ENCODE measurements around the gene KRTAP5-10.
"Not testable (repeated sequence)": the region's sequence is repeated elsewhere in the genome, so short reads cannot be mapped to it uniquely, and the experiment has no call there.

Gene KRTAP5-10

GRCh38 chr11:71588822-71589545 is 23.6 kb downstream of the KRTAP5-10 start:
- H3K4me2 ChIP-seq (ENCODE audit: low read length, poor library complexity, severe bottlenecking); H3K36me3 ChIP-seq (ENCODE audit: control insufficient read depth in 1 of 2, insufficient read depth in 2 of 2, low read depth in 1 of 2, low read length in 2 of 2): not testable (repeated sequence)
- 70% methylated on average over 9 of the region's 11 CpGs for WGBS

GRCh38 chr11:71589546-71589920 is 24.2 kb downstream of the KRTAP5-10 start:
- DNase-seq; H3K36me3 ChIP-seq (ENCODE audit: control insufficient read depth in 1 of 2, insufficient read depth in 2 of 2, low read depth in 1 of 2, low read length in 2 of 2); H3K4me2 ChIP-seq (ENCODE audit: low read length, poor library complexity, severe bottlenecking); H3K27me3 ChIP-seq (ENCODE audit: control insufficient read depth in 1 of 2, insufficient read depth in 1 of 2, low read length in 2 of 2); H3K27ac ChIP-seq (ENCODE audit: low read length, poor library complexity, severe bottlenecking); H3K4ac ChIP-seq (ENCODE audit: low read depth in 1 of 2, low read length in 2 of 2); H4K91ac ChIP-seq (ENCODE audit: low read length); H3K4me1 ChIP-seq (ENCODE audit: control insufficient read depth, insufficient read depth, low read depth, low read length); H3K14ac ChIP-seq (ENCODE audit: low read length in 2 of 2); H3K18ac ChIP-seq (ENCODE audit: low read depth in 1 of 2, low read length in 2 of 2); H2BK120ac ChIP-seq (ENCODE audit: low read depth, low read length); H2BK12ac ChIP-seq (ENCODE audit: low read length in 2 of 2); H3K23ac ChIP-seq (ENCODE audit: low read length in 2 of 2); H3K9ac ChIP-seq (ENCODE audit: low read length); H3K9me3 ChIP-seq (ENCODE audit: control insufficient read depth, low read length); H3K79me1 ChIP-seq (replicated peaks; ENCODE audit: low read length, poor library complexity, severe bottlenecking); H2BK15ac ChIP-seq (ENCODE audit: low read depth, poor library complexity, severe bottlenecking); H2AK5ac ChIP-seq (ENCODE audit: low read length, severe bottlenecking); H3K4me3 ChIP-seq (ENCODE audit: insufficient read depth in 1 of 2, low read depth in 1 of 2, low read length in 2 of 2); H2AFZ ChIP-seq (ENCODE audit: low read depth, low read length); H4K8ac ChIP-seq (ENCODE audit: low read length); H2BK5ac ChIP-seq (ENCODE audit: low read depth, low read length, poor library complexity, severe bottlenecking): not testable (repeated sequence)
- WGBS, result 73% methylated on average over 8 of the region's 8 CpGs

More at GRCh38 chr11:71588822-71589545, 23.6 kb downstream of the KRTAP5-10 start:
- H3K14ac ChIP-seq (ENCODE audit: low read length in 2 of 2); H2AFZ ChIP-seq (ENCODE audit: low read depth, low read length); DNase-seq; H3K18ac ChIP-seq (ENCODE audit: low read depth in 1 of 2, low read length in 2 of 2); H3K4ac ChIP-seq (ENCODE audit: low read depth in 1 of 2, low read length in 2 of 2); H2BK15ac ChIP-seq (ENCODE audit: low read depth, poor library complexity, severe bottlenecking); H3K4me1 ChIP-seq (ENCODE audit: control insufficient read depth, insufficient read depth, low read depth, low read length); H3K4me3 ChIP-seq (ENCODE audit: insufficient read depth in 1 of 2, low read depth in 1 of 2, low read length in 2 of 2); H2BK5ac ChIP-seq (ENCODE audit: low read depth, low read length, poor library complexity, severe bottlenecking); H3K9ac ChIP-seq (ENCODE audit: low read length); H3K27me3 ChIP-seq (ENCODE audit: control insufficient read depth in 1 of 2, insufficient read depth in 1 of 2, low read length in 2 of 2); H3K79me1 ChIP-seq (replicated peaks; ENCODE audit: low read length, poor library complexity, severe bottlenecking); H3K27ac ChIP-seq (ENCODE audit: low read length, poor library complexity, severe bottlenecking); H4K91ac ChIP-seq (ENCODE audit: low read length); H3K23ac ChIP-seq (ENCODE audit: low read length in 2 of 2); H2AK5ac ChIP-seq (ENCODE audit: low read length, severe bottlenecking); H2BK120ac ChIP-seq (ENCODE audit: low read depth, low read length); H3K9me3 ChIP-seq (ENCODE audit: control insufficient read depth, low read length); H2BK12ac ChIP-seq (ENCODE audit: low read length in 2 of 2); H4K8ac ChIP-seq (ENCODE audit: low read length): not testable (repeated sequence)

DNA sequence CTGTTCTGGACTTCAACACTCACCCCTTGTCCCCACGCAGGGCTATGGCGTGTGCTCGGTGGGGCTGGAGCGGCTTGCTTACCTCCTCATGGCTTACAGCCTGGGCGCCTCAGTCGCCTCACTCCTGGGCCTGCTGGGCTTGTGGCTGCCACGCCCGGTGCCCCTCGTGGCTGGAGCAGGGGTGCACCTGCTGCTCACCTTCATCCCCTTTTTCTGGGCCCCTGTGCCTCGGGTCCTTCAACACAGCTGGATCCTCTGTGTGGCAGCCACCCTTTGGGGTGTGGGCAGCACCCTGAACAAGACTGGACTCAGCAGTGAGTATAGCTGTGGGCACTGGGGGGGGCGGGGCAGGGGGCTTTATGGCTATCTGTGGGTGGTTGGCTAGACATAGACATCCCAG is 37.9 kb downstream of the KRTAP5-10 start:
- H3K4ac ChIP-seq (ENCODE audit: low read depth in 1 of 2, low read length in 2 of 2); H3K4me3 ChIP-seq (ENCODE audit: insufficient read depth in 1 of 2, low read depth in 1 of 2, low read length in 2 of 2); H3K4me1 ChIP-seq (ENCODE audit: control insufficient read depth, insufficient read depth, low read depth, low read length); H3K79me1 ChIP-seq (replicated peaks; ENCODE audit: low read length, poor library complexity, severe bottlenecking); H3K27ac ChIP-seq (ENCODE audit: low read length, poor library complexity, severe bottlenecking); H3K4me2 ChIP-seq (ENCODE audit: low read length, poor library complexity, severe bottlenecking); DNase-seq; H2BK15ac ChIP-seq (ENCODE audit: low read depth, poor library complexity, severe bottlenecking); H3K9ac ChIP-seq (ENCODE audit: low read length); H2BK12ac ChIP-seq (ENCODE audit: low read length in 2 of 2); H2BK120ac ChIP-seq (ENCODE audit: low read depth, low read length); H3K23ac ChIP-seq (ENCODE audit: low read length in 2 of 2); H2BK5ac ChIP-seq (ENCODE audit: low read depth, low read length, poor library complexity, severe bottlenecking); H3K14ac ChIP-seq (ENCODE audit: low read length in 2 of 2); H2AFZ ChIP-seq (ENCODE audit: low read depth, low read length); H4K8ac ChIP-seq (ENCODE audit: low read length); H4K91ac ChIP-seq (ENCODE audit: low read length); H3K9me3 ChIP-seq (ENCODE audit: control insufficient read depth, low read length); H3K18ac ChIP-seq (ENCODE audit: low read depth in 1 of 2, low read length in 2 of 2); H2AK5ac ChIP-seq (ENCODE audit: low read length, severe bottlenecking); H3K36me3 ChIP-seq (ENCODE audit: control insufficient read depth in 1 of 2, insufficient read depth in 2 of 2, low read depth in 1 of 2, low read length in 2 of 2): not testable (repeated sequence)
- H3K27me3 ChIP-seq (ENCODE audit: control insufficient read depth in 1 of 2, insufficient read depth in 1 of 2, low read length in 2 of 2), result peaks cover 4 to 21% of the 10 kb centered on the region in 2 experiments
- WGBS, result 77% methylated on average over 11 of the region's 11 CpGs

GRCh38 chr11:71604798-71605488 is 39.6 kb downstream of the KRTAP5-10 start:
- not testable (repeated sequence) for H2BK120ac ChIP-seq (ENCODE audit: low read depth, low read length); H3K4me3 ChIP-seq (ENCODE audit: insufficient read depth in 1 of 2, low read depth in 1 of 2, low read length in 2 of 2); H2BK12ac ChIP-seq (ENCODE audit: low read length in 2 of 2); H3K4me2 ChIP-seq (ENCODE audit: low read length, poor library complexity, severe bottlenecking); H2BK5ac ChIP-seq (ENCODE audit: low read depth, low read length, poor library complexity, severe bottlenecking); H4K91ac ChIP-seq (ENCODE audit: low read length); H3K4me1 ChIP-seq (ENCODE audit: control insufficient read depth, insufficient read depth, low read depth, low read length); H3K14ac ChIP-seq (ENCODE audit: low read length in 2 of 2); H3K9me3 ChIP-seq (ENCODE audit: control insufficient read depth, low read length); H3K4ac ChIP-seq (ENCODE audit: low read depth in 1 of 2, low read length in 2 of 2); H3K27ac ChIP-seq (ENCODE audit: low read length, poor library complexity, severe bottlenecking); H2BK15ac ChIP-seq (ENCODE audit: low read depth, poor library complexity, severe bottlenecking); DNase-seq; H3K18ac ChIP-seq (ENCODE audit: low read depth in 1 of 2, low read length in 2 of 2); H3K23ac ChIP-seq (ENCODE audit: low read length in 2 of 2); H4K8ac ChIP-seq (ENCODE audit: low read length); H3K79me1 ChIP-seq (replicated peaks; ENCODE audit: low read length, poor library complexity, severe bottlenecking); H3K36me3 ChIP-seq (ENCODE audit: control insufficient read depth in 1 of 2, insufficient read depth in 2 of 2, low read depth in 1 of 2, low read length in 2 of 2); H2AFZ ChIP-seq (ENCODE audit: low read depth, low read length); H3K9ac ChIP-seq (ENCODE audit: low read length); H2AK5ac ChIP-seq (ENCODE audit: low read length, severe bottlenecking)
- 22% methylated on average over 9 of the region's 17 CpGs for WGBS
- peaks cover 7 to 21% of the 10 kb centered on the region in 2 experiments for H3K27me3 ChIP-seq (ENCODE audit: control insufficient read depth in 1 of 2, insufficient read depth in 1 of 2, low read length in 2 of 2)

All from mesenchymal stem cell (in vitro differentiated cells and primary cell).